ENCODE data around the gene STUB1. TPM values are rescaled to one million over a fixed set of nuclear protein-coding genes. Genes with fewer than 3 reads are reported as not detected.

The STUB1 gene
- total and polyA plus RNA-seq, 2 experiments from 2014 or later = 201 to 207 TPM

DNA sequence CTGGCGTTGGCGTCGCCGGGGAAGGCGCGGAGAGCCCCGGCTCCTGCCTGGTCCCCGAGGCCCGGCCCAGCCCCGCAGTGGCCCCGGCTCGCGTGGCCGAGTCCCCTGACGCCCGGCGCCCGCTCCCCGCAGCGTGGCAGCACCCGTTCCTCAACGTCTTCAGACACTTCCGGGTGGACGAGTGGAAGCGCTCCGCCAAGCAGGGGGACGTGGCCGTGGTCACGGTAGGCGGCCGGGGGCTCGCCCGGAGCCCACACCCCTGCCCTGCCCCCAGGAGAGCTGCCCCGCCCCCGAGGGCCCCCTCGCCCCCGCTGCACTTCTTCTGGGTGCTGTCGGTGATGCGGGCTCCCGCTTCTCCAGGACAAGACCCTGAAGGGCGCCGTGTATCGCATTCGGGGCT lies 30.6 kb upstream of the STUB1 start:
- TF ChIP-seq EZH2phosphoT487 (IDR thresholded peaks at IDR 0.05; ENCODE audit: insufficient read depth, low read depth) = no peak
- TF ChIP-seq EZH2 (IDR thresholded peaks at IDR 0.05; ENCODE audit: insufficient read depth, poor library complexity, severe bottlenecking) = no peak
- Histone ChIP-seq H3K79me2 (ENCODE audit: insufficient read depth) (peaks cover 33% of the 10 kb centered on the region), H3K27me3 (replicated peaks; ENCODE audit: insufficient read depth) (no peaks in the 10 kb centered on the region), H4K20me1 (ENCODE audit: insufficient read depth) (no peaks in the 10 kb centered on the region), H2AFZ (peak overlapping the region; percentile 64), H3K9ac (peak overlapping the region; percentile 94), H3K4me1 (ENCODE audit: insufficient read depth) (no peaks in the 10 kb centered on the region; the same call in 1 of the 2 replicates), H3K4me3 (peak overlapping the region; percentile 86), H3K4me2 (ENCODE audit: unreplicated experiment) (peak overlapping the region; percentile 97), H3K27ac (peak overlapping the region; percentile 79), H3K9me3 (ENCODE audit: low read depth) (no peaks in the 10 kb centered on the region), H3K9me2 (ENCODE audit: insufficient read depth) (no peaks in the 10 kb centered on the region), H3K36me3 (ENCODE audit: low read depth) (no peaks in the 10 kb centered on the region), H3F3A (ENCODE audit: insufficient read depth) (no peaks in the 10 kb centered on the region)
- peak; percentile 59 for DNase-seq
- 1 to 2% methylated on average over 16 to 32 of the region's 44 CpGs for WGBS, 2 experiments (ENCODE audit: low coverage in 1 of 2, low lambda C conversion rate in 2 of 2, missing lambda C conversion rate in 2 of 2)
- in situ Hi-C loops (cut with MboI) = no loop called here

GRCh38 chr16:651844-652243 lies 28.4 kb upstream of the STUB1 start:
- Histone ChIP-seq H3K4me2 (ENCODE audit: unreplicated experiment) (no peak overlapping the region), H3K27ac (no peak overlapping the region), H3K9me3 (ENCODE audit: low read depth) (no peaks in the 10 kb centered on the region), H3K27me3 (replicated peaks; ENCODE audit: insufficient read depth) (no peaks in the 10 kb centered on the region), H3F3A (ENCODE audit: insufficient read depth) (no peaks in the 10 kb centered on the region), H2AFZ (no peak overlapping the region), H3K36me3 (ENCODE audit: low read depth) (no peaks in the 10 kb centered on the region), H3K9ac (no peak overlapping the region), H4K20me1 (ENCODE audit: insufficient read depth) (no peaks in the 10 kb centered on the region), H3K79me2 (ENCODE audit: insufficient read depth) (peaks cover 31% of the 10 kb centered on the region), H3K9me2 (ENCODE audit: insufficient read depth) (no peaks in the 10 kb centered on the region), H3K4me1 (ENCODE audit: insufficient read depth) (no peaks in the 10 kb centered on the region; the same call in 1 of the 2 replicates), H3K4me3 (no peak overlapping the region)
- WGBS, 2 experiments (ENCODE audit: low coverage in 1 of 2, low lambda C conversion rate in 2 of 2, missing lambda C conversion rate in 2 of 2) = 93% methylated on average over 21 to 22 of the region's 22 CpGs
- in situ Hi-C loops (cut with MboI) = no loop called here
- TF ChIP-seq EZH2 (IDR thresholded peaks at IDR 0.05; ENCODE audit: insufficient read depth, poor library complexity, severe bottlenecking) = no peak
- no peak for TF ChIP-seq EZH2phosphoT487 (IDR thresholded peaks at IDR 0.05; ENCODE audit: insufficient read depth, low read depth)
- DNase-seq = no peak

GRCh38 chr16:652454-653305 lies 27.5 kb upstream of the STUB1 start:
- Histone ChIP-seq H4K20me1 (ENCODE audit: insufficient read depth) (no peaks in the 10 kb centered on the region), H3K79me2 (ENCODE audit: insufficient read depth) (peaks cover 22% of the 10 kb centered on the region), H3K9me3 (ENCODE audit: low read depth) (no peaks in the 10 kb centered on the region), H3K27ac (no peak overlapping the region), H2AFZ (no peak overlapping the region), H3K36me3 (ENCODE audit: low read depth) (no peaks in the 10 kb centered on the region), H3K9me2 (ENCODE audit: insufficient read depth) (no peaks in the 10 kb centered on the region), H3K9ac (no peak overlapping the region), H3K4me3 (no peak overlapping the region), H3K27me3 (replicated peaks; ENCODE audit: insufficient read depth) (no peaks in the 10 kb centered on the region), H3K4me1 (ENCODE audit: insufficient read depth) (no peaks in the 10 kb centered on the region; the same call in 1 of the 2 replicates), H3F3A (ENCODE audit: insufficient read depth) (no peaks in the 10 kb centered on the region), H3K4me2 (ENCODE audit: unreplicated experiment) (no peak overlapping the region)
- WGBS, 2 experiments (ENCODE audit: low coverage in 1 of 2, low lambda C conversion rate in 2 of 2, missing lambda C conversion rate in 2 of 2) = 75 to 79% methylated on average over 17 to 28 of the region's 28 CpGs
- DNase-seq = peak; percentile 24
- TF ChIP-seq EZH2phosphoT487 (IDR thresholded peaks at IDR 0.05; ENCODE audit: insufficient read depth, low read depth) (no peak), EZH2 (IDR thresholded peaks at IDR 0.05; ENCODE audit: insufficient read depth, poor library complexity, severe bottlenecking) (no peak)
- in situ Hi-C loops (cut with MboI) = no loop called here

DNA sequence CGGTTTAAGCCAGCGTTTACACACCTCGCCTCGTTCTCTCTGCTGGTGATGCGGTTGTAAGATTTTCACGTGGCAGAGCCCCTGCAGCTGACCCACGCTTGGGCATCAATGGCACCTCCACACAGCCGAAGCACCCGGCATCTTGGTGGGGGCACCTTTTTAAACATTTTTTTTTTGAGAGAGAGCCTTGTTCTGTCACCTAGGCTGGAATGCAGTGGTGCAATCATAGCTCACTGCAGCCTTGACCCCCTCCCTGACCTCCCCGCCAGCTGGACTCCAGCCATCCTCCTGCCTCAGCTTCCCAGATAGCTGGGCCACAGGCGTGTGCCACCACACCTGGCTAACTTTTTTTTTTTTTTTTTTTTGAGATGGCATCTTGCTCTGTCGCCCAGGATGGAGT lies 26.2 kb upstream of the STUB1 start:
- 93 to 98% methylated on average over 12 of the region's 12 CpGs for WGBS, 2 experiments (ENCODE audit: low coverage in 1 of 2, low lambda C conversion rate in 2 of 2, missing lambda C conversion rate in 2 of 2)
- Histone ChIP-seq H4K20me1 (ENCODE audit: insufficient read depth) (no peaks in the 10 kb centered on the region), H3K36me3 (ENCODE audit: low read depth) (no peaks in the 10 kb centered on the region), H2AFZ (no peak overlapping the region), H3K9me3 (ENCODE audit: low read depth) (no peaks in the 10 kb centered on the region), H3K4me1 (ENCODE audit: insufficient read depth) (no peaks in the 10 kb centered on the region; the same call in 1 of the 2 replicates), H3K79me2 (ENCODE audit: insufficient read depth) (peaks cover 11% of the 10 kb centered on the region), H3K4me3 (no peak overlapping the region), H3K27me3 (replicated peaks; ENCODE audit: insufficient read depth) (no peaks in the 10 kb centered on the region), H3K9ac (no peak overlapping the region), H3K27ac (no peak overlapping the region), H3K4me2 (ENCODE audit: unreplicated experiment) (no peak overlapping the region), H3F3A (ENCODE audit: insufficient read depth) (no peaks in the 10 kb centered on the region), H3K9me2 (ENCODE audit: insufficient read depth) (no peaks in the 10 kb centered on the region)
- DNase-seq = no peak
- no peak for TF ChIP-seq EZH2phosphoT487 (IDR thresholded peaks at IDR 0.05; ENCODE audit: insufficient read depth, low read depth)
- no peak for TF ChIP-seq EZH2 (IDR thresholded peaks at IDR 0.05; ENCODE audit: insufficient read depth, poor library complexity, severe bottlenecking)
- in situ Hi-C loops (cut with MboI) = no loop called here

Data from GM23248 (cell line).